HEK293T (cell line): ENCODE results near the gene HLA-DQB2.
"Not testable (repeated sequence)": the region's sequence is repeated elsewhere in the genome, so short reads cannot be mapped to it uniquely, and the experiment has no call there.

Experiments used
- ELF4 ChIP-seq: fragments of 450-650 bp; IDR thresholded peaks from 2 replicates; pipeline ENCODE4 v1.6.1; 2017; ENCODE audit warnings: antibody characterized with exemption
- SUZ12 ChIP-seq: fragments of 450-650 bp; IDR thresholded peaks from 2 replicates; pipeline ENCODE4 v1.6.1; 2016; ENCODE audit warnings: mild to moderate bottlenecking
- ZNF384 ChIP-seq: fragments of 450-650 bp; IDR thresholded peaks from 2 replicates; pipeline ENCODE4 v1.6.1; 2016

DNA sequence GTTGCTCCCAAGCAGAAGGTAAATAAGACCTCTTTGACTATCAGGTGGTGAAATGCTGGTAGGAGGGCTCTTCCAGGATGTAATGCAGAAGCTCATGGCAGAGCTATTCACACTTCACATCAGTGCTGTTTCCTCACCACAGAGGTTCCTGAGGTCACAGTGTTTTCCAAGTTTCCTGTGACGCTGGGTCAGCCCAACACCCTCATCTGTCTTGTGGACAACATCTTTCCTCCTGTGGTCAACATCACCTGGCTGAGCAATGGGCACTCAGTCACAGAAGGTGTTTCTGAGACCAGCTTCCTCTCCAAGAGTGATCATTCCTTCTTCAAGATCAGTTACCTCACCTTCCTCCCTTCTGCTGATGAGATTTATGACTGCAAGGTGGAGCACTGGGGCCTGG lies 17.7 kb downstream of the HLA-DQB2 start:
- TF ChIP-seq SUZ12, ELF4, ZNF384: not testable (repeated sequence)
